NCI-H510A (cell line): Measurements from ENCODE around the gene ZFAND2B.

Experiments
- DNase-seq: peaks from one replicate; lab custom pipeline; 2025; lab: John Stamatoyannopoulos, UW

ZFAND2B gene

GRCh38 chr2:219206328-219207133, at the start of gene ZFAND2B:
Gene ZFAND2B (plus strand): TSS chr2:219206782. CDS start chr2:219206988, 206 bp downstream.
- peak; percentile 90 for DNase-seq

- DNase-seq = no peak
These were observed 49.2 kb upstream of the ZFAND2B start for GRCh38 chr2:219157396-219157795.

GRCh38 chr2:219158025-219158424, 48.6 kb upstream of the ZFAND2B start:
- no peak for DNase-seq

GRCh38 chr2:219158586-219158985, 48.0 kb upstream of the ZFAND2B start:
- DNase-seq = no peak

GRCh38 chr2:219159771-219160185, 46.8 kb upstream of the ZFAND2B start:
- no peak for DNase-seq

GRCh38 chr2:219160186-219161017, 46.2 kb upstream of the ZFAND2B start, which contains the start of gene NHEJ1:
Gene NHEJ1 (minus strand): TSS chr2:219160815. CDS start chr2:219158362, 2,453 bp downstream.
- DNase-seq = peak; percentile 77

GRCh38 chr2:219161097-219161496, 45.5 kb upstream of the ZFAND2B start:
- DNase-seq = no peak

GRCh38 chr2:219163156-219163555, 43.4 kb upstream of the ZFAND2B start:
- DNase-seq = no peak

- DNase-seq = no peak
These were observed 41.3 kb upstream of the ZFAND2B start for GRCh38 chr2:219165058-219165911.

GRCh38 chr2:219167997-219168396, 38.6 kb upstream of the ZFAND2B start:
- no peak for DNase-seq

- no peak for DNase-seq
These were observed 38.1 kb upstream of the ZFAND2B start for GRCh38 chr2:219168526-219168925.

- DNase-seq = no peak
These were observed 37.6 kb upstream of the ZFAND2B start for GRCh38 chr2:219168932-219169331.

GRCh38 chr2:219169930-219170654, 36.5 kb upstream of the ZFAND2B start, which contains the start of gene SLC23A3:
Gene SLC23A3 (minus strand): TSS chr2:219170029. CDS start chr2:219169984, 45 bp downstream.
- DNase-seq = no peak

GRCh38 chr2:219171231-219171651, 35.3 kb upstream of the ZFAND2B start:
- no peak for DNase-seq

- DNase-seq = no peak
These were observed 34.1 kb upstream of the ZFAND2B start for GRCh38 chr2:219172231-219173154.

GRCh38 chr2:219173176-219173575, 33.4 kb upstream of the ZFAND2B start:
- DNase-seq = no peak

- no peak for DNase-seq
These were observed 32.4 kb upstream of the ZFAND2B start for GRCh38 chr2:219174146-219174545.

- no peak for DNase-seq
These were observed 31.8 kb upstream of the ZFAND2B start for GRCh38 chr2:219174801-219175200.

GRCh38 chr2:219175486-219175885, 31.1 kb upstream of the ZFAND2B start:
- no peak for DNase-seq
